Neural progenitor cell (in vitro differentiated cells): ENCODE data around the gene GGNBP2. TPM values are rescaled to one million over a fixed set of nuclear protein-coding genes. Genes with fewer than 3 reads are reported as not detected.

Experiments used
- DNase-seq: peaks from one replicate; pipeline ENCODE4 v3.0.0-alpha.2; 2016; ENCODE audit warnings: low spot score
- H2AFZ ChIP-seq: fragments of 200-600 bp; sonication (generic); replicated peaks from 2 replicates; pipeline ENCODE4 v1.6.1; 2016; ENCODE audit warnings: antibody characterized with exemption
- H3F3A ChIP-seq: fragments of 200-600 bp; sonication (generic); 2 replicates; pipeline ENCODE4 v1.6.1; 2016; ENCODE audit warnings: antibody characterized with exemption, low read depth
- H3K27ac ChIP-seq: fragments of 200-600 bp; sonication (generic); 2 replicates; pipeline ENCODE4 v1.5.1; 2016; ENCODE audit warnings: mild to moderate bottlenecking
- H3K27me3 ChIP-seq: fragments of 200-600 bp; sonication (generic); 2 replicates; pipeline ENCODE4 v1.6.1; 2016; ENCODE audit warnings: mild to moderate bottlenecking, moderate library complexity
- H3K36me3 ChIP-seq: fragments of 200-600 bp; sonication (generic); 2 replicates; pipeline ENCODE4 v1.5.1; 2016
- H3K4me1 ChIP-seq: fragments of 200-600 bp; sonication (generic); 2 replicates; pipeline ENCODE4 v1.6.1; 2016; ENCODE audit warnings: mixed run types
- H3K4me2 ChIP-seq: fragments of 200-600 bp; sonication (generic); 2 replicates; pipeline ENCODE4 v1.6.1; 2016
- H3K4me3 ChIP-seq: fragments of 200-600 bp; sonication (generic); 2 replicates; pipeline ENCODE4 v1.5.1; 2016
- H3K79me2 ChIP-seq: fragments of 200-600 bp; sonication (generic); 2 replicates; pipeline ENCODE4 v1.6.1; 2016; ENCODE audit warnings: low read depth
- H3K9ac ChIP-seq: fragments of 200-600 bp; sonication (generic); 2 replicates; pipeline ENCODE4 v1.6.1; 2016
- H3K9me3 ChIP-seq: fragments of 200-600 bp; sonication (generic); 2 replicates; pipeline ENCODE4 v1.5.1; 2016; ENCODE audit warnings: low read depth
- H4K20me1 ChIP-seq: fragments of 200-600 bp; sonication (generic); 2 replicates; pipeline ENCODE4 v1.6.1; 2016; ENCODE audit warnings: low read depth
- H3K27ac Mint-ChIP-seq: 3 replicates; pipeline ENCODE4 v1.8.0; 2021; ENCODE audit warnings: mixed read lengths
- H3K27me3 Mint-ChIP-seq: 2 replicates; pipeline ENCODE4 v1.8.0; 2022; ENCODE audit warnings: low read depth, mild to moderate bottlenecking, inconsistent platforms, moderate library complexity, mixed read lengths; ENCODE audit not compliant: insufficient read depth
- H3K36me3 Mint-ChIP-seq: 3 replicates; pipeline ENCODE4 v1.8.0; 2021; ENCODE audit warnings: mixed read lengths
- H3K4me1 Mint-ChIP-seq: 3 replicates; pipeline ENCODE4 v1.8.0; 2021; ENCODE audit warnings: mixed read lengths
- H3K4me3 Mint-ChIP-seq: 3 replicates; pipeline ENCODE4 v1.8.0; 2021; ENCODE audit warnings: mild to moderate bottlenecking, moderate library complexity, mixed read lengths
- H3K9me3 Mint-ChIP-seq: 3 replicates; pipeline ENCODE4 v1.8.0; 2020; ENCODE audit warnings: mixed read lengths
- CTCF ChIP-seq: fragments of 200-600 bp; sonication (generic); IDR thresholded peaks from 2 replicates; pipeline ENCODE4 v1.5.1; 2017; ENCODE audit warnings: antibody characterized with exemption, mild to moderate bottlenecking
- EZH2 ChIP-seq: fragments of 200-600 bp; sonication (generic); IDR thresholded peaks from 2 replicates; pipeline ENCODE4 v1.6.1; 2017; ENCODE audit warnings: antibody characterized with exemption, mild to moderate bottlenecking, moderate library complexity
- EZH2phosphoT487 ChIP-seq: fragments of 200-600 bp; sonication (generic); IDR thresholded peaks from 2 replicates; pipeline ENCODE4 v1.6.1; 2017; ENCODE audit warnings: antibody characterized with exemption
- total RNA-seq: library from RNA; depleted of rRNA; stranded (reverse); fragments of >200 nt; gene quantifications from 2 replicates; pipeline ENCODE4 v1.2.3, GENCODE V29; 2015; ENCODE audit warnings: low replicate concordance

GGNBP2 gene
- total RNA-seq, 1 donor from 2014 or later: 79.5 TPM

- Mint-ChIP-seq H3K36me3 (no peaks in the 10 kb centered on the region), H3K27me3 (peaks cover 13% of the 10 kb centered on the region), H3K27ac (no peak overlapping the region), H3K4me1 (peaks cover 5% of the 10 kb centered on the region), H3K4me3 (no peak overlapping the region), H3K9me3 (no peaks in the 10 kb centered on the region)
- peaks cover 8% of the 10 kb centered on the region for H3F3A ChIP-seq
- no peak for DNase-seq
- no peaks in the 10 kb centered on the region for H3K36me3 ChIP-seq
- H3K9me3 ChIP-seq: no peaks in the 10 kb centered on the region
- H2AFZ ChIP-seq: no peak overlapping the region
- H4K20me1 ChIP-seq: no peaks in the 10 kb centered on the region
- H3K4me1 ChIP-seq: peaks cover 23% of the 10 kb centered on the region
- H3K4me3 ChIP-seq: no peak overlapping the region
- no peak overlapping the region for H3K9ac ChIP-seq
- TF ChIP-seq EZH2phosphoT487 (no peak), CTCF (no peak), EZH2 (no peak)
- H3K79me2 ChIP-seq: no peaks in the 10 kb centered on the region
- H3K4me2 ChIP-seq: no peak overlapping the region
- H3K27me3 ChIP-seq: no peaks in the 10 kb centered on the region
- no peak overlapping the region for H3K27ac ChIP-seq
Observed at GRCh38 chr17:36614081-36614480, 69.4 kb downstream of the GGNBP2 start.

GRCh38 chr17:36614933-36615332 is 70.2 kb downstream of the GGNBP2 start:
- Histone ChIP-seq H3K9ac (no peak overlapping the region), H3K4me2 (peak overlapping the region; percentile 47), H3K27ac (peak overlapping the region; percentile 63), H4K20me1 (no peaks in the 10 kb centered on the region), H2AFZ (peak overlapping the region; percentile 57), H3K79me2 (no peaks in the 10 kb centered on the region), H3K9me3 (no peaks in the 10 kb centered on the region), H3F3A (peaks cover 8% of the 10 kb centered on the region), H3K27me3 (no peaks in the 10 kb centered on the region), H3K4me1 (peaks cover 23% of the 10 kb centered on the region), H3K36me3 (no peaks in the 10 kb centered on the region), H3K4me3 (no peak overlapping the region)
- Mint-ChIP-seq H3K36me3 (no peaks in the 10 kb centered on the region), H3K9me3 (no peaks in the 10 kb centered on the region), H3K4me1 (peaks cover 5% of the 10 kb centered on the region), H3K27ac (no peak overlapping the region), H3K4me3 (no peak overlapping the region), H3K27me3 (peaks cover 13% of the 10 kb centered on the region)
- DNase-seq: peak; percentile 31
- TF ChIP-seq EZH2: no peak
- TF ChIP-seq EZH2phosphoT487: no peak
- no peak for TF ChIP-seq CTCF

GRCh38 chr17:36616061-36617029 is 71.6 kb downstream of the GGNBP2 start:
- H3K4me3 Mint-ChIP-seq: no peak overlapping the region
- no peaks in the 10 kb centered on the region for H3K79me2 ChIP-seq
- peaks cover 8% of the 10 kb centered on the region for H3F3A ChIP-seq
- H3K4me2 ChIP-seq: no peak overlapping the region
- H3K9ac ChIP-seq: no peak overlapping the region
- no peak overlapping the region for H3K4me3 ChIP-seq
- H3K4me1 Mint-ChIP-seq: peaks cover 5% of the 10 kb centered on the region
- H2AFZ ChIP-seq: no peak overlapping the region
- peak overlapping the region; percentile 33 for H3K27ac Mint-ChIP-seq
- TF ChIP-seq EZH2phosphoT487 (no peak), CTCF (no peak), EZH2 (no peak)
- no peaks in the 10 kb centered on the region for H3K9me3 ChIP-seq
- peaks cover 23% of the 10 kb centered on the region for H3K4me1 ChIP-seq
- DNase-seq: no peak
- no peaks in the 10 kb centered on the region for H3K27me3 ChIP-seq
- no peaks in the 10 kb centered on the region for H3K36me3 ChIP-seq
- H3K27ac ChIP-seq: no peak overlapping the region
- no peaks in the 10 kb centered on the region for H3K9me3 Mint-ChIP-seq
- H3K27me3 Mint-ChIP-seq: peaks cover 19% of the 10 kb centered on the region
- H3K36me3 Mint-ChIP-seq: no peaks in the 10 kb centered on the region
- H4K20me1 ChIP-seq: no peaks in the 10 kb centered on the region
